A549 (cell line): Measurements from ENCODE around the gene REN. TPM values are rescaled to one million over a fixed set of nuclear protein-coding genes. Genes with fewer than 3 reads are reported as not detected.
A peak's percentile ranks its signal among the peaks of the same experiment; 100 is the strongest.

Experiments used
- ATAC-seq, 2 experiments: fragments of 200-7000 bp in 1 of 2; fragments of >200 bp in 1 of 2; cut with Nextera tagmentation in 1 of 2; cut with Tn5 transposase in 1 of 2; 3 replicates each; pipeline versions ENCODE4 v1.8.0 to v1.9.1; 2018 to 2020; ENCODE audit warnings: mild to moderate bottlenecking in 1 of 2, moderate library complexity in 1 of 2
- CTCF ChIA-PET: fragments of 300-600 bp; sonication (Branson Sonifier 250); formaldehyde crosslinking; extraction: SDS; loops from one replicate; lab custom pipeline; 2021; ENCODE audit warnings: antibody characterized with exemption, inconsistent platforms; lab: Yijun Ruan, JAX
- POLR2A ChIA-PET: fragments of 350-600 bp; formaldehyde crosslinking; extraction: SDS; loops from one replicate; lab custom pipeline; 2021; ENCODE audit warnings: antibody characterized with exemption, inconsistent platforms; lab: Yijun Ruan, JAX
- DNase-seq, 2 experiments: peaks; one replicate each; pipeline versions ENCODE4 v3.0.0 to v3.0.0-alpha.2; 2011 to 2016; ENCODE audit warnings: low read depth in 1 of 2, low spot score in 1 of 2
- FAIRE-seq: peaks from 2 replicates; lab custom pipeline; 2011; peaks lifted over from hg19 to GRCh38; lab: Jason Lieb, UNC
- H3K27ac ChIP-seq, 2 experiments: fragments of >200 bp; sonication (Bioruptor Twin); formaldehyde crosslinking; 3 replicates each; pipeline ENCODE4 v1.5.1; 2016 to 2017
- H3K4me1 ChIP-seq: fragments of >200 bp; sonication (Bioruptor Twin); formaldehyde crosslinking; 3 replicates; pipeline ENCODE4 v1.6.1; 2016
- H3K4me2 ChIP-seq: fragments of >200 bp; sonication (Bioruptor Twin); formaldehyde crosslinking; 3 replicates; pipeline ENCODE4 v1.6.1; 2016
- H3K4me3 ChIP-seq: fragments of >200 bp; sonication (Bioruptor Twin); formaldehyde crosslinking; 3 replicates; pipeline ENCODE4 v1.5.1; 2016
- H3K9me3 ChIP-seq: fragments of >200 bp; sonication (Bioruptor Twin); formaldehyde crosslinking; 3 replicates; pipeline ENCODE4 v1.6.1; 2016
- ATOH8 ChIP-seq: fragments of 250-450 bp; sonication (Bioruptor Pico); IDR thresholded peaks from 2 replicates; pipeline ENCODE4 v1.5.0; 2020; ENCODE audit warnings: low read depth, mild to moderate bottlenecking, moderate library complexity
- BCL3 ChIP-seq: fragments of >200 bp; sonication (Bioruptor Twin); formaldehyde crosslinking; IDR thresholded peaks from 3 replicates; pipeline ENCODE4 v1.6.1; 2016
- CBX2 ChIP-seq: fragments of 200-600 bp; sonication (generic); IDR thresholded peaks from 2 replicates; pipeline ENCODE4 v1.6.1; 2016; ENCODE audit warnings: low read depth, mild to moderate bottlenecking, borderline replicate concordance
- CEBPB ChIP-seq, 2 experiments: fragments of >200 bp in 1 of 2; sonication (Bioruptor Twin) in 1 of 2; formaldehyde crosslinking in 1 of 2; IDR thresholded peaks; 2 replicates each; pipeline ENCODE4 v1.6.1; 2012 to 2016
- CHD4 ChIP-seq: fragments of 200-600 bp; sonication (generic); IDR thresholded peaks from 2 replicates; pipeline ENCODE4 v1.6.1; 2016; ENCODE audit warnings: antibody characterized with exemption, mild to moderate bottlenecking, borderline replicate concordance
- CTCF ChIP-seq: fragments of >200 bp; sonication (Bioruptor Twin); formaldehyde crosslinking; IDR thresholded peaks from 3 replicates; pipeline ENCODE4 v1.5.1; 2016
- EHF ChIP-seq: fragments of 250-450 bp; sonication (Bioruptor Pico); IDR thresholded peaks from 2 replicates; pipeline ENCODE4 v1.5.0; 2020; ENCODE audit warnings: mild to moderate bottlenecking
- ELK1 ChIP-seq: fragments of 150-350 bp; IDR thresholded peaks from 2 replicates; pipeline ENCODE4 v1.6.1; 2014; ENCODE audit warnings: low read depth, mild to moderate bottlenecking, low read length
- FOSL2 ChIP-seq, 2 experiments: fragments of 450-650 bp in 1 of 2; fragments of >200 bp in 1 of 2; sonication (Bioruptor Twin) in 1 of 2; formaldehyde crosslinking; IDR thresholded peaks; 2 replicates each; pipeline versions ENCODE4 v1.5.0 to v1.6.1; 2016 to 2020; ENCODE audit warnings: mild to moderate bottlenecking in 1 of 2, moderate library complexity in 1 of 2
- GATA3 ChIP-seq: IDR thresholded peaks from 2 replicates; pipeline ENCODE4 v1.6.1; 2012; ENCODE audit warnings: borderline replicate concordance
- HDAC2 ChIP-seq: fragments of 200-600 bp; sonication (generic); IDR thresholded peaks from 2 replicates; pipeline ENCODE4 v1.6.1; 2016
- HEYL ChIP-seq: fragments of 250-450 bp; sonication (Bioruptor Pico); IDR thresholded peaks from 2 replicates; pipeline ENCODE4 v1.8.0; 2021; ENCODE audit warnings: mild to moderate bottlenecking, moderate library complexity
- HOXA7 ChIP-seq: fragments of 250-450 bp; sonication (Bioruptor Pico); IDR thresholded peaks from 2 replicates; pipeline ENCODE4 v1.5.0; 2020; ENCODE audit warnings: mild to moderate bottlenecking, moderate library complexity
- HOXB13 ChIP-seq: fragments of 250-450 bp; sonication (Bioruptor Pico); IDR thresholded peaks from 2 replicates; pipeline ENCODE4 v1.5.0; 2020; ENCODE audit warnings: low read depth, mild to moderate bottlenecking, moderate library complexity
- MAX ChIP-seq: IDR thresholded peaks from 2 replicates; pipeline ENCODE4 v1.6.1; 2012
- MAZ ChIP-seq: fragments of 150-350 bp; IDR thresholded peaks from 2 replicates; pipeline ENCODE4 v1.6.1; 2014; ENCODE audit warnings: antibody characterized with exemption, low read depth, low read length, borderline replicate concordance
- NFE2L2 ChIP-seq: fragments of 150-350 bp; conservative IDR thresholded peaks from 2 replicates; pipeline ENCODE4 v1.6.1; 2014; ENCODE audit warnings: low read length
- NR3C1 ChIP-seq: fragments of >200 bp; sonication (Bioruptor Twin); formaldehyde crosslinking; IDR thresholded peaks from 3 replicates; pipeline ENCODE4 v1.6.1; 2017
- PBX3 ChIP-seq: IDR thresholded peaks from 2 replicates; pipeline ENCODE4 v1.6.1; 2012
- RAD21 ChIP-seq, 2 experiments: fragments of >200 bp in 1 of 2; sonication (Bioruptor Twin) in 1 of 2; formaldehyde crosslinking in 1 of 2; IDR thresholded peaks in 1 of 2; conservative IDR thresholded peaks in 1 of 2; 2 replicates in 1 of 2; 3 replicates in 1 of 2; pipeline ENCODE4 v1.6.1; 2012 to 2018; ENCODE audit warnings: inconsistent platforms in 1 of 2
- RCOR1 ChIP-seq: fragments of 150-350 bp; IDR thresholded peaks from 2 replicates; pipeline ENCODE4 v1.6.1; 2014; ENCODE audit warnings: antibody characterized with exemption, low read length, low read depth
- RNF2 ChIP-seq: fragments of 200-600 bp; sonication (generic); IDR thresholded peaks from 2 replicates; pipeline ENCODE4 v1.6.1; 2016; ENCODE audit warnings: low read depth, mild to moderate bottlenecking, antibody characterized with exemption, moderate library complexity, borderline replicate concordance
- ZC3H11A ChIP-seq: fragments of 450-650 bp; IDR thresholded peaks from 2 replicates; pipeline ENCODE4 v1.6.1; 2014; ENCODE audit warnings: antibody characterized with exemption, mild to moderate bottlenecking
- ZFP36 ChIP-seq: fragments of 450-650 bp; IDR thresholded peaks from 2 replicates; pipeline ENCODE4 v1.6.1; 2014; ENCODE audit warnings: borderline replicate concordance; ENCODE audit not compliant: partially characterized antibody
- ZSCAN20 ChIP-seq: fragments of 250-450 bp; sonication (Bioruptor Pico); IDR thresholded peaks from 2 replicates; pipeline ENCODE4 v1.8.0; 2022; ENCODE audit warnings: mild to moderate bottlenecking, moderate library complexity
- WGBS: methylation state at CpG from one replicate; pipeline ENCODE4 v1.1.6; 2017; ENCODE audit errors: missing lambda C conversion rate; 5-methylcytosine and 5-hydroxymethylcytosine counted together
- polyA plus RNA-seq, 4 experiments: library from polyadenylated mRNA; depleted of rRNA in 3 of 4; stranded (reverse); fragments of >200 nt; fragmentation: RNase III in 1 of 4; extraction: RNeasy Plus Mini Kit Qiagen cat#74134 plus additional on column Dnase treatment in 1 of 4; gene quantifications; 2 replicates in 3 of 4; 3 replicates in 1 of 4; pipeline ENCODE4 v1.2.3, GENCODE V29; 2011 to 2017

REN gene
- polyA plus RNA-seq, 2 of the 4 experiments (the other 2 are of a cell fraction), result not detected

- Histone ChIP-seq H3K4me3 (no peak within 1 kb of the TSS), H3K27ac (no peak within 1 kb of the TSS), H3K4me1 (peaks cover 5% of the 10 kb centered on the region; the same call in 2 of the 3 replicates), H3K9me3 (no peaks in the 10 kb centered on the region)
- ATAC-seq (peak in 1 of 2 experiments; percentile 28; a peak in 3 of 6 replicates), FAIRE-seq (no peak)
- POLR2A ChIA-PET, result no interaction called here
- no peak for TF ChIP-seq RNF2
- TF ChIP-seq ZFP36, result no peak
- TF ChIP-seq CHD4, result no peak
- no peak for TF ChIP-seq CEBPB (IDR thresholded peaks at IDR 0.05)
- TF ChIP-seq PBX3, result no peak
- TF ChIP-seq CBX2, result no peak
- no peak for TF ChIP-seq NFE2L2
- TF ChIP-seq HOXB13 (CRISPR knock-in tag), result no peak
- no peak for TF ChIP-seq BCL3
- no peak for TF ChIP-seq ATOH8 (CRISPR knock-in tag)
- TF ChIP-seq RCOR1, result no peak
- TF ChIP-seq, all 56 proteins: peak for 0
- WGBS, result 56% methylated on average over 18 of the region's 18 CpGs
- no peak for DNase-seq
- CTCF ChIA-PET, result interaction anchor here (1.1 to 4.5 kb wide), 4 partner anchors 11 to 167 kb away, joined by 6 to 53 read pairs (median 13); partner anchors contain the start of genes GOLT1A and REN
- H3K4me2 ChIP-seq, result no peak within 1 kb of the TSS
These were observed 30.1 kb upstream of the REN start, which contains the start of gene KISS1 for GRCh38 chr1:204196068-204196795. Gene KISS1 (minus strand): TSS chr1:204196491. CDS start chr1:204192876, 3,615 bp downstream.

- no peak overlapping the region for H3K4me2 ChIP-seq
- ATAC-seq, result no peak
- POLR2A ChIA-PET, result no interaction called here
- TF ChIP-seq ELK1, result no peak
- no peak for TF ChIP-seq NFE2L2
- TF ChIP-seq, all 56 proteins: peak for 0
- WGBS, result 83% methylated on average over 7 of the region's 7 CpGs
- FAIRE-seq, result no peak
- Histone ChIP-seq H3K4me3 (no peak overlapping the region), H3K27ac (no peak overlapping the region), H3K9me3 (no peaks in the 10 kb centered on the region), H3K4me1 (peaks cover 5% of the 10 kb centered on the region; the same call in 2 of the 3 replicates)
- DNase-seq, result no peak
- CTCF ChIA-PET, result interaction anchor here (0.6 to 1.9 kb wide), 3 partner anchors 12 to 32 kb away, joined by 3 to 14 read pairs (median 3); no protein-coding TSS in a partner anchor
These were observed 28.6 kb upstream of the REN start for GRCh38 chr1:204194771-204195170.

- no peak overlapping the region for H3K27ac ChIP-seq
- ChIA-PET CTCF (interaction anchor here (0.6 to 1.9 kb wide), 5 partner anchors 10 to 253 kb away, joined by 3 to 14 read pairs (median 3); no protein-coding TSS in a partner anchor), POLR2A (no interaction called here)
- ATAC-seq (no peak), DNase-seq (no peak), FAIRE-seq (no peak)
- peaks cover 5% of the 10 kb centered on the region; the same call in 2 of the 3 replicates for H3K4me1 ChIP-seq
- no peak overlapping the region for H3K4me2 ChIP-seq
- no peak overlapping the region for H3K4me3 ChIP-seq
- no peaks in the 10 kb centered on the region for H3K9me3 ChIP-seq
- WGBS, result 48% methylated on average over 2 of the region's 2 CpGs
- TF ChIP-seq CTCF (no peak), ZC3H11A (no peak), HEYL (CRISPR knock-in tag) (no peak), ZSCAN20 (no peak), FOSL2 (IDR thresholded peaks at IDR 0.05) (no peak), FOSL2 (CRISPR knock-in tag; IDR thresholded peaks at IDR 0.05) (no peak), RAD21 (conservative IDR thresholded peaks at IDR 0.05 in 1 of 2, IDR thresholded peaks at IDR 0.05 in 1 of 2) (no peak), HOXA7 (no peak), HDAC2 (no peak), NR3C1 (no peak), GATA3 (no peak), MAX (no peak), MAZ (no peak), EHF (no peak), NFE2L2 (no peak)
These were observed 27.9 kb upstream of the REN start for GRCh38 chr1:204194080-204194479.
